Activated CD8-positive, alpha-beta T cell treated with anti-CD3 and anti-CD28 coated beads for 36 hours (primary cell): ENCODE data around the gene CAMSAP2. TPM values are rescaled to one million over a fixed set of nuclear protein-coding genes. Genes with fewer than 3 reads are reported as not detected.

Experiments used
- ATAC-seq: fragments of 200-7000 bp; cut with Tn5 transposase; one replicate; pipeline ENCODE4 v1.10.0; 2021; ENCODE audit warnings: mild to moderate bottlenecking, moderate library complexity
- CTCF ChIA-PET: fragments of 350-600 bp; sonication (Branson Sonifier 250); formaldehyde crosslinking; loops from one replicate; lab custom pipeline; 2021; ENCODE audit warnings: antibody characterized with exemption; lab: Charles Lee
- POLR2A ChIA-PET: fragments of 350-600 bp; sonication (Branson Sonifier 250); formaldehyde crosslinking; loops from one replicate; lab custom pipeline; 2021; ENCODE audit warnings: antibody characterized with exemption; lab: Charles Lee
- DNase-seq: peaks from one replicate; pipeline ENCODE4 v3.0.0-alpha.2; 2020
- H3K27ac Mint-ChIP-seq: one replicate; pipeline ENCODE4 v1.8.0; 2021; ENCODE audit warnings: mild to moderate bottlenecking, mixed read lengths
- H3K27me3 Mint-ChIP-seq: one replicate; pipeline ENCODE4 v1.8.0; 2021; ENCODE audit warnings: mixed read lengths
- H3K36me3 Mint-ChIP-seq: one replicate; pipeline ENCODE4 v1.8.0; 2021; ENCODE audit warnings: low read depth, mixed read lengths
- H3K4me1 Mint-ChIP-seq: one replicate; pipeline ENCODE4 v1.8.0; 2021; ENCODE audit warnings: low read depth, mixed read lengths
- H3K4me3 Mint-ChIP-seq: one replicate; pipeline ENCODE4 v1.8.0; 2021; ENCODE audit warnings: mild to moderate bottlenecking, moderate library complexity, mixed read lengths
- H3K9me3 Mint-ChIP-seq: one replicate; pipeline ENCODE4 v1.8.0; 2021; ENCODE audit warnings: mixed read lengths
- intact Hi-C: fragments of 100-400 bp; cut with micrococcal nuclease; formaldehyde crosslinking; loops from one replicate; pipeline ENCODE4 v1.10.0; 2022
- total RNA-seq, 2 experiments: library from RNA; stranded (reverse); gene quantifications; one replicate each; pipeline ENCODE4 v1.2.3, GENCODE V29; 2021
- TF ChIP-seq, protein P1 (sequence below): fragments of 200-600 bp; IDR thresholded peaks from one replicate; pipeline ENCODE4 v1.8.0; 2022; ENCODE audit warnings: antibody characterized with exemption, mild to moderate bottlenecking

The CAMSAP2 gene
- total RNA-seq, 2 experiments from 2014 or later, result 1.8 to 2.1 TPM

DNA sequence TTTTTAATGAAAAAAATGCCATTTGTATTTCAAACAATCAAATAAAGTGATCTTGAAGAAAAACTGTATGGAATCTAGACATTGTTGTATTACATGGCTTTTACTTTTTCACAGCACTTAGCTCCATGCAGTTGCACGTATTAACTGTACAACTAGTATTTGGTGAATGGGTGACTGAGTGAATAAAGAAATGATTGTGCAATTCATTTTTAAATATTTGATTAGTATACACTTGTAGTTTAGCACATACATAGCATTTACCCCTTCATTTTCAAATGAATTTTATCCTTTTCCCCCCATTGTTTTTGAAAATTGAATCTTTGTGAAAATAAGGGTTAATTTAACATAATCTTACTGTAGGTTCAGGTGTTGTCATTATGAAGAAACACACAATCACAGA, 79.6 kb downstream of the CAMSAP2 start:
- H3K4me3 Mint-ChIP-seq, result no peak overlapping the region
- no peaks in the 10 kb centered on the region for H3K9me3 Mint-ChIP-seq
- TF ChIP-seq, protein P1, sequence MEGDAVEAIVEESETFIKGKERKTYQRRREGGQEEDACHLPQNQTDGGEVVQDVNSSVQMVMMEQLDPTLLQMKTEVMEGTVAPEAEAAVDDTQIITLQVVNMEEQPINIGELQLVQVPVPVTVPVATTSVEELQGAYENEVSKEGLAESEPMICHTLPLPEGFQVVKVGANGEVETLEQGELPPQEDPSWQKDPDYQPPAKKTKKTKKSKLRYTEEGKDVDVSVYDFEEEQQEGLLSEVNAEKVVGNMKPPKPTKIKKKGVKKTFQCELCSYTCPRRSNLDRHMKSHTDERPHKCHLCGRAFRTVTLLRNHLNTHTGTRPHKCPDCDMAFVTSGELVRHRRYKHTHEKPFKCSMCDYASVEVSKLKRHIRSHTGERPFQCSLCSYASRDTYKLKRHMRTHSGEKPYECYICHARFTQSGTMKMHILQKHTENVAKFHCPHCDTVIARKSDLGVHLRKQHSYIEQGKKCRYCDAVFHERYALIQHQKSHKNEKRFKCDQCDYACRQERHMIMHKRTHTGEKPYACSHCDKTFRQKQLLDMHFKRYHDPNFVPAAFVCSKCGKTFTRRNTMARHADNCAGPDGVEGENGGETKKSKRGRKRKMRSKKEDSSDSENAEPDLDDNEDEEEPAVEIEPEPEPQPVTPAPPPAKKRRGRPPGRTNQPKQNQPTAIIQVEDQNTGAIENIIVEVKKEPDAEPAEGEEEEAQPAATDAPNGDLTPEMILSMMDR, result no peak
- ChIA-PET CTCF (interaction anchor here (0.8 kb wide), 1 partner anchor 284 kb away, joined by 4 read pairs; no protein-coding TSS in a partner anchor), POLR2A (no interaction called here)
- DNase-seq (no peak), ATAC-seq (no peak)
- intact Hi-C loops, result no loop called here
- no peak overlapping the region for H3K27ac Mint-ChIP-seq
- H3K4me1 Mint-ChIP-seq, result no peaks in the 10 kb centered on the region
- no peaks in the 10 kb centered on the region for H3K27me3 Mint-ChIP-seq
- no peaks in the 10 kb centered on the region for H3K36me3 Mint-ChIP-seq

DNA sequence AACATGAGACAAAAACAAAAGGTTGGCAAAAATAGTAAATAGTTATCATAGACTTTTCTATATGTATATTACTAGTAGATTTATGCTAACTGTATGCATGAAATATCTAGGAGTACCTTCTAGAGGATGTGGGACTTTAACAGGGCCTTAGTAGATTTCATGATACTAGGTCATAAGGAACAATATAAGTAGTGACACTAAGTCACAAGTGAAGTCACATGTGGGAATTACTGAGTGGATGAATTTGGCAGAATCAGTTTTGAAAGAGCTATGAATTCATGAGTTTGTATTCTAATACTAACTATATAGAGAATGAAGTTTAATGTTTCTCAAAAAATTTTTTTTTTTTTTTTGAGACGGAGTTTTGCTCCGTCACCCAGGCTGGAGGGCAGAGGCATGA, 81.0 kb downstream of the CAMSAP2 start:
- Mint-ChIP-seq H3K36me3 (no peaks in the 10 kb centered on the region), H3K4me1 (no peaks in the 10 kb centered on the region), H3K27me3 (peaks cover 1% of the 10 kb centered on the region), H3K4me3 (no peak overlapping the region), H3K27ac (no peak overlapping the region), H3K9me3 (no peaks in the 10 kb centered on the region)
- no peak for DNase-seq
- intact Hi-C loops, result no loop called here
- ATAC-seq, result no peak
- CTCF ChIA-PET, result interaction anchor here (1.0 kb wide), 1 partner anchor 261 kb away, joined by 3 read pairs; no protein-coding TSS in a partner anchor
- TF ChIP-seq, protein P1, result no peak
- POLR2A ChIA-PET, result no interaction called here

DNA sequence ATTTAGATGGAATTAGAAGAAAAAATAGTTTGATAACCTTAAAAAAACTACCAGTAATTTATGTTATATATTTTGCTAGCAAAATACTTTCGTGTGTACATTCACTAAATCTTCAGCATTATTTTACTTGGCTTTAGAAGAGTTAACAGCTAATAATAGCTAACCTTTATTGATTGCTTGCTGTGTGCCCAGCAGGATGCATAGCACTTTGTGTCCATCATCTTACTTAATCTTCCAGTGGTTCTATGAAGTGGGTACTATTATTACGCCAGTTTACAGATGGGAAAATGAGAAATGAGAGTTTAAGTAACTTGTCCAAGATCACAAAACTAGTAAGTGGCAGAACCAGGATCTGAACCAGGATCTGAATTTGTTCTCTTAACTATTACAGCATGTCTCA, 92.4 kb downstream of the CAMSAP2 start:
- peaks cover 3% of the 10 kb centered on the region for H3K4me1 Mint-ChIP-seq
- no peaks in the 10 kb centered on the region for H3K9me3 Mint-ChIP-seq
- no peak for ATAC-seq
- H3K27me3 Mint-ChIP-seq, result no peaks in the 10 kb centered on the region
- TF ChIP-seq, protein P1, result no peak
- intact Hi-C loops, result no loop called here
- H3K4me3 Mint-ChIP-seq, result no peak overlapping the region
- CTCF ChIA-PET, result no interaction called here
- H3K36me3 Mint-ChIP-seq, result no peaks in the 10 kb centered on the region
- H3K27ac Mint-ChIP-seq, result no peak overlapping the region
- DNase-seq, result no peak
- POLR2A ChIA-PET, result no interaction called here

DNA sequence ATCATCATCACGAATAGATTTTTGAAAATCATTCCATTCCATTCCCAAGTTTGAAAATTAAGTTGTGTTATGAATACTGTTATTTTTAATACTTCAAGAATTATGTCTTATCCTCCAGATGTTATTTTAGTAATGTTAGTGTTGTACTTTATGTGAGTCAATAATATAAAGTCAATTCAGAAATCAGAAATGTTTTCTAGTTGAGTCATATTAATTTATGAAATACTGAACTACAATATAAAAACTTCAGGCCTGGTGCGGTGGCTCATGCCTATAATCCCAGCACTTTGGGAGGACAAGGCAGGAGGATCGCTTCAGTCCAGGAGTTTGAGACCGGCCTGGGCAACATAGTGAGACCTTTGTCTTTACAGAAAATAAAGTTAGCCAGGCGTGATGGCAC, 95.7 kb downstream of the CAMSAP2 start:
- ChIA-PET CTCF (no interaction called here), POLR2A (no interaction called here)
- no peak for DNase-seq
- Mint-ChIP-seq H3K27me3 (no peaks in the 10 kb centered on the region), H3K36me3 (no peaks in the 10 kb centered on the region), H3K4me3 (no peak overlapping the region), H3K27ac (no peak overlapping the region), H3K4me1 (no peaks in the 10 kb centered on the region), H3K9me3 (no peaks in the 10 kb centered on the region)
- intact Hi-C loops, result no loop called here
- ATAC-seq, result no peak
- TF ChIP-seq, protein P1, result no peak

DNA sequence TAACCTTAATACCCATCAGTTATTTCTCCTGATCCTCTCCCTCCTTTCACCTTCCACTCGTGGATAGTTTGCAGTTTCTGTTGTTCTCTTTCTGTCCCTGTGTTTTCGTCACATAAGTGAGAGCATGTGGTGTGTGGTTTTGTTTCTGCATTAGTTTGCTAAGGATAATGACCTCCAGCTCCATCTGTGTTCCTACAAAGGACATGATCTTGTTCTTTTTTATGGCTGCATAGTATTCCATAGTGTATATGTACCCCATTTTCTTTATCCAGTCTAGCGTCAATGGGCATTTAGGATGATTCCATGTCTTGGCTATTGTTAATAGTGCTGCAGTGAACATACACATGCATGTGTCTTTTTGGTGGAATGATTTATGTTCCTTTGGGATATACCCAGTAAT, 97.5 kb downstream of the CAMSAP2 start:
- ChIA-PET CTCF (interaction anchor here (0.9 to 1.8 kb wide), 2 partner anchors 35 to 145 kb away, joined by 3 to 4 read pairs; no protein-coding TSS in a partner anchor), POLR2A (no interaction called here)
- Mint-ChIP-seq H3K27me3 (no peaks in the 10 kb centered on the region), H3K27ac (no peak overlapping the region), H3K36me3 (no peaks in the 10 kb centered on the region), H3K9me3 (no peaks in the 10 kb centered on the region), H3K4me3 (no peak overlapping the region), H3K4me1 (no peaks in the 10 kb centered on the region)
- TF ChIP-seq, protein P1, result no peak
- ATAC-seq, result no peak
- intact Hi-C loops, result no loop called here
- no peak for DNase-seq
